Natural killer cell (primary cell): ENCODE measurements around the gene ERBB3. TPM values are rescaled to one million over a fixed set of nuclear protein-coding genes. Genes with fewer than 3 reads are reported as not detected.

Experiments used
- ATAC-seq, 3 donors: fragments of 150-1000 bp in 2 of 3; fragments of 200-7000 bp in 1 of 3; cut with Tn5 transposase; 1 replicate in 1 of 3; 2 replicates in 2 of 3; pipeline ENCODE4 v1.10.0; 2021; ENCODE audit warnings: mild to moderate bottlenecking in 2 of 3, moderate library complexity in 2 of 3
- DNase-seq, 2 donors: peaks; one replicate each; pipeline versions ENCODE4 v3.0.0 to v3.0.0-alpha.2; 2013 to 2021; ENCODE audit warnings: mixed read lengths in 1 of 2
- H3K27ac ChIP-seq: one replicate; pipeline ENCODE4 v1.5.1; 2013; ENCODE audit warnings: mild to moderate bottlenecking, low read length
- H3K27me3 ChIP-seq: one replicate; pipeline ENCODE4 v1.6.1; 2013; ENCODE audit warnings: low read length; ENCODE audit not compliant: control insufficient read depth, insufficient read depth
- H3K36me3 ChIP-seq: one replicate; pipeline ENCODE4 v1.6.1; 2013; ENCODE audit warnings: low read length; ENCODE audit not compliant: control insufficient read depth, insufficient read depth
- H3K4me1 ChIP-seq: one replicate; pipeline ENCODE4 v1.6.1; 2013; ENCODE audit warnings: low read length; ENCODE audit not compliant: control insufficient read depth, insufficient read depth
- H3K4me3 ChIP-seq: one replicate; pipeline ENCODE4 v1.5.1; 2013; ENCODE audit warnings: low read length
- H3K9me3 ChIP-seq: one replicate; pipeline ENCODE4 v1.6.1; 2013; ENCODE audit warnings: low read length; ENCODE audit not compliant: control insufficient read depth, insufficient read depth
- H3K27ac Mint-ChIP-seq, 2 donors: one replicate each; pipeline ENCODE4 v1.8.0; 2022; ENCODE audit warnings: mild to moderate bottlenecking in 2 of 2, mixed read lengths in 2 of 2, moderate library complexity in 1 of 2
- H3K27me3 Mint-ChIP-seq, 2 donors: one replicate each; pipeline ENCODE4 v1.8.0; 2022; ENCODE audit warnings: low read depth in 2 of 2, mixed read lengths in 2 of 2
- H3K36me3 Mint-ChIP-seq: one replicate; pipeline ENCODE4 v1.8.0; 2022; ENCODE audit warnings: mixed read lengths
- H3K4me1 Mint-ChIP-seq, 2 donors: one replicate each; pipeline ENCODE4 v1.8.0; 2022; ENCODE audit warnings: mixed read lengths in 2 of 2
- H3K4me3 Mint-ChIP-seq: one replicate; pipeline ENCODE4 v1.8.0; 2022; ENCODE audit warnings: mild to moderate bottlenecking, moderate library complexity, mixed read lengths
- H3K9me3 Mint-ChIP-seq, 2 donors: one replicate each; pipeline ENCODE4 v1.8.0; 2022; ENCODE audit warnings: mixed read lengths in 2 of 2
- WGBS: methylation state at CpG from one replicate; pipeline ENCODE4 v1.1.7; 2013; ENCODE audit warnings: missing lambda C conversion rate; ENCODE audit not compliant: insufficient coverage; 5-methylcytosine and 5-hydroxymethylcytosine counted together
- intact Hi-C: fragments of 100-400 bp; cut with micrococcal nuclease; formaldehyde crosslinking; loops from one replicate; pipeline ENCODE4 v1.14.2; 2022
- total RNA-seq, 4 donors: library from RNA; stranded (reverse); fragments of 120-200 nt in 1 of 4; gene quantifications; one replicate each; pipeline versions ENCODE4 v1.2.3 to v1.2.4, GENCODE V29; 2013 to 2022
- TF ChIP-seq, protein P1 (sequence below): fragments of 200-600 bp; IDR thresholded peaks from one replicate; pipeline ENCODE4 v1.8.0; 2022; ENCODE audit warnings: antibody characterized with exemption

The ERBB3 gene
- total RNA-seq, 3 donors from 2014 or later (not counting 1 experiment from before 2014, with no cell fraction given) = 0.26 to 0.66 TPM; not detected in 1

DNA sequence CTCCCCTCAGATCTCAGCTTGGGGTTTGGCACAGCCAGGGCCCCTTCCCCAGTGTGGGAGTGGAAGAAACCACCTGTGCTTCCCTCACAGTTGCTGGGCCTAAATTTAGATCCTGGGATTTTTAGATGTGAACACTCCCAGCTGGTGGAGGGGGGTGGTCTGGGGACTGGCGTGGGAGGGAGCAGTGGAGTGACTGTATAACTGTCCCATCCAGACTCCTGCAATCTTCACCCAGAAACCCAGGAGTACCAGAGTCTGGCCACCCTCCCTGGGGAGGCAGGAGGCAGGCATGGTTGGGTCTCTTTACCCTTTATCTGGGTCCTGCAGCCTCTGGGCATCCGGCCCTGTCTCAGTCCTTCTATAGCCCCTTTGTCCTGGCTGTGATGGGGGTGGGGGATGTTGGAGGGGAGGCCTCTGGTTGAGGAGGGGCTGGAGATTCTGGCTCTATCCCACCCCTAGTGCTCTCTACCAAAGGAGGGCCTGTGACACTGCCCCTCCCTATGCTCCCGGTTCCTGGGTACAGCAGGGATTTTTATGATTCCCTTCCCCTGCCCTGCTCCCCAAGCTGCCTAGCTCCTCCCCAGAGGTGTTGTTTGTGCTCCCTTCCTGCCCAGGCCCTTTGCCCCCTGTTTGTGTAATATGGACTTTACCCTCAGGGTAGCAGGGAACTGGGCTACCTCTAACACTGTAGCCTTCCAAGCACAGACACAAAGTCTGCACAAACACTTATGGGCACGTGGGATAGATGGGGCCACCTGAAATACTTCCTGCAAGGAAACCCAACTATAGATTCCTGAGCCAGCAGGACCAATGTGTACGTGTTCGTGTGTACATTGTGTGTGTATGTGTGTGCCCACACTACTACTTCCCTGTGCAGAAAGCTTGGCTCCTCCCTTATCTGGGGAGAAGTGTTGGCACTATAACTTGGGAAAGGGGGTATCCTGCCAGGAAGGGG lies 1.7 kb downstream of the ERBB3 start:
- no peak overlapping the region for H3K27ac ChIP-seq
- no peaks in the 10 kb centered on the region for H3K9me3 Mint-ChIP-seq
- no peak overlapping the region for H3K27ac Mint-ChIP-seq
- WGBS = 77% methylated on average over 5 of the region's 6 CpGs
- no peak overlapping the region for H3K4me3 ChIP-seq
- H3K4me1 ChIP-seq = peaks cover 20% of the 10 kb centered on the region
- no peaks in the 10 kb centered on the region for H3K9me3 ChIP-seq
- H3K27me3 ChIP-seq = peaks cover 10% of the 10 kb centered on the region
- peaks cover 7 to 21% of the 10 kb centered on the region in 2 donors for H3K27me3 Mint-ChIP-seq
- DNase-seq = no peak
- no peaks in the 10 kb centered on the region for H3K36me3 Mint-ChIP-seq
- ATAC-seq = no peak
- H3K4me1 Mint-ChIP-seq = peaks cover 0 to 21% of the 10 kb centered on the region in 2 donors
- intact Hi-C loops = no loop called here
- TF ChIP-seq, protein P1, sequence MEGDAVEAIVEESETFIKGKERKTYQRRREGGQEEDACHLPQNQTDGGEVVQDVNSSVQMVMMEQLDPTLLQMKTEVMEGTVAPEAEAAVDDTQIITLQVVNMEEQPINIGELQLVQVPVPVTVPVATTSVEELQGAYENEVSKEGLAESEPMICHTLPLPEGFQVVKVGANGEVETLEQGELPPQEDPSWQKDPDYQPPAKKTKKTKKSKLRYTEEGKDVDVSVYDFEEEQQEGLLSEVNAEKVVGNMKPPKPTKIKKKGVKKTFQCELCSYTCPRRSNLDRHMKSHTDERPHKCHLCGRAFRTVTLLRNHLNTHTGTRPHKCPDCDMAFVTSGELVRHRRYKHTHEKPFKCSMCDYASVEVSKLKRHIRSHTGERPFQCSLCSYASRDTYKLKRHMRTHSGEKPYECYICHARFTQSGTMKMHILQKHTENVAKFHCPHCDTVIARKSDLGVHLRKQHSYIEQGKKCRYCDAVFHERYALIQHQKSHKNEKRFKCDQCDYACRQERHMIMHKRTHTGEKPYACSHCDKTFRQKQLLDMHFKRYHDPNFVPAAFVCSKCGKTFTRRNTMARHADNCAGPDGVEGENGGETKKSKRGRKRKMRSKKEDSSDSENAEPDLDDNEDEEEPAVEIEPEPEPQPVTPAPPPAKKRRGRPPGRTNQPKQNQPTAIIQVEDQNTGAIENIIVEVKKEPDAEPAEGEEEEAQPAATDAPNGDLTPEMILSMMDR = no peak
- peak overlapping the region; percentile 75 for H3K4me3 Mint-ChIP-seq
- H3K36me3 ChIP-seq = no peaks in the 10 kb centered on the region

DNA sequence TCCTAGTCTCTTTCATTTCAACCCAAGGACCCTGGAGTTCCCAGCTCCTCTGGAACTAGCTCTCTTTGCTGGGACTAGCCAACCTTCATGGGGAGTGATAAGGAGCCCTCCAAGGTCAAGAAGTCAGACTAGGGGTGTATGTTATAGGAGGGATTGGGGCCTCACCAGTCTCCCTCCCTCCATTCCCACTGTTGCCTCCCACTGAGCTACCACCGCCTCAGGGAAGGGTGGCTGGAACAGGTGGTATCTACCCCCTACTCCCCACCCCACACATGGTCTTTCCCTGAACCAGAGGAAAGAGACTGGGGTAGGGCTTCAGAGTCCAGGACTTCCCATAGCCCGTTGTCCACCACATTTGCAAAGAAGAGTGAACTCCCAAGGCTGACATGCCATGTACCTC lies 2.4 kb downstream of the ERBB3 start:
- 100% methylated on average over 1 of the region's 2 CpGs for WGBS
- Mint-ChIP-seq H3K27me3 (peaks cover 7 to 21% of the 10 kb centered on the region in 2 donors), H3K27ac (no peak overlapping the region), H3K9me3 (no peaks in the 10 kb centered on the region), H3K4me3 (no peak overlapping the region), H3K36me3 (no peaks in the 10 kb centered on the region), H3K4me1 (peaks cover 0 to 21% of the 10 kb centered on the region in 2 donors)
- Histone ChIP-seq H3K4me1 (peaks cover 20% of the 10 kb centered on the region), H3K4me3 (no peak overlapping the region), H3K9me3 (no peaks in the 10 kb centered on the region), H3K36me3 (no peaks in the 10 kb centered on the region), H3K27ac (no peak overlapping the region), H3K27me3 (peaks cover 10% of the 10 kb centered on the region)
- intact Hi-C loops = no loop called here
- ATAC-seq = no peak
- no peak for DNase-seq
- TF ChIP-seq, protein P1 = no peak

DNA sequence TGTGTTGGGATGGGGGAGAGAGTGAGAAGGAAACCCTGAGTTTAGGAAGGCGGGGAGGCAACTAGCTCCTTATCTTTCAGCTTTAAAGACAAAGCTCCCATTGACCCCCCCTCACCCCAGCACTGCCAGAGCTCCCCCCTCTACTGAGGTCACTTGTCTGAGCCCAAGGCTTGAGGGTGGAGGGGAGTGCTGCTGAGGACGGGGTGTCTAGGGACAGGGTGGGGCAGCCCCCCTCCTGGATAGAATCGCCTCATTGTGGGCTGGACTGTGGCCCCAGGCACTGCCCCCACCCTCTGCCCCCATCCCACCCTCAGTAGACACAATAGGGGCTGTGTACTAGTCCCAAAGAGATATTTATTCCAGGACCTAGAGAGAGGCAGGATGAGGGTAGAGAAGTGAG lies 3.0 kb downstream of the ERBB3 start:
- H3K27ac ChIP-seq = no peak overlapping the region
- no peak for ATAC-seq
- intact Hi-C loops = no loop called here
- Mint-ChIP-seq H3K27me3 (peaks cover 7 to 21% of the 10 kb centered on the region in 2 donors), H3K4me3 (no peak overlapping the region), H3K4me1 (peaks cover 0 to 21% of the 10 kb centered on the region in 2 donors), H3K36me3 (no peaks in the 10 kb centered on the region), H3K9me3 (no peaks in the 10 kb centered on the region), H3K27ac (no peak overlapping the region)
- no peaks in the 10 kb centered on the region for H3K9me3 ChIP-seq
- H3K27me3 ChIP-seq = peaks cover 10% of the 10 kb centered on the region
- no CpG with 5 or more reads among the region's 3 CpGs for WGBS
- no peak for DNase-seq
- TF ChIP-seq, protein P1 = no peak
- no peak overlapping the region for H3K4me3 ChIP-seq
- peaks cover 20% of the 10 kb centered on the region for H3K4me1 ChIP-seq
- no peaks in the 10 kb centered on the region for H3K36me3 ChIP-seq
